HepG2 (cell line): ENCODE measurements around the gene GPC6. TPM values are rescaled to one million over a fixed set of nuclear protein-coding genes. Genes with fewer than 3 reads are reported as not detected.
A peak's percentile ranks its signal among the peaks of the same experiment; 100 is the strongest.

Experiments
- CC2D1A ChIP-seq: sonication (generic); formaldehyde crosslinking; IDR thresholded peaks from 2 replicates; pipeline ENCODE4 v1.8.1; 2023; ENCODE audit warnings: mild to moderate bottlenecking, missing genetic modification reagents
- E2F5 ChIP-seq: sonication (generic); formaldehyde crosslinking; conservative IDR thresholded peaks from 2 replicates; pipeline ENCODE4 v1.4.0; 2020; ENCODE audit warnings: missing genetic modification reagents
- EHMT2 ChIP-seq: fragments of 200-600 bp; sonication (generic); IDR thresholded peaks from 2 replicates; pipeline ENCODE4 v1.7.0; 2017; ENCODE audit warnings: antibody characterized with exemption, low read depth, low read length, borderline replicate concordance
- FOXA3 ChIP-seq: IDR thresholded peaks from 2 replicates; pipeline ENCODE4 v1.6.1; 2016; ENCODE audit warnings: missing genetic modification reagents, missing compliant biosample characterization
- FOXC1 ChIP-seq: sonication (generic); formaldehyde crosslinking; IDR thresholded peaks from 2 replicates; pipeline ENCODE4 v1.8.0; 2022; ENCODE audit warnings: mild to moderate bottlenecking, missing genetic modification reagents, borderline replicate concordance
- GATAD2A ChIP-seq: IDR thresholded peaks from 2 replicates; pipeline ENCODE4 v1.6.1; 2016
- HDAC6 ChIP-seq: fragments of 200-600 bp; sonication (generic); IDR thresholded peaks from 2 replicates; pipeline ENCODE4 v1.7.0; 2017; ENCODE audit warnings: mild to moderate bottlenecking, antibody characterized with exemption, low read length, low read depth
- ISL2 ChIP-seq: sonication (generic); formaldehyde crosslinking; IDR thresholded peaks from 2 replicates; pipeline ENCODE4 v1.5.0; 2020; ENCODE audit warnings: missing genetic modification reagents
- MYC ChIP-seq: sonication (generic); formaldehyde crosslinking; IDR thresholded peaks from 2 replicates; pipeline ENCODE4 v1.9.0; 2021; ENCODE audit warnings: missing genetic modification reagents, borderline replicate concordance
- NCOA1 ChIP-seq: sonication (generic); formaldehyde crosslinking; IDR thresholded peaks from 2 replicates; pipeline ENCODE4 v1.9.0; 2021; ENCODE audit warnings: missing genetic modification reagents
- NR0B2 ChIP-seq: sonication (generic); formaldehyde crosslinking; IDR thresholded peaks from 2 replicates; pipeline ENCODE4 v1.4.0; 2020; ENCODE audit warnings: mild to moderate bottlenecking, missing genetic modification reagents
- PPARG ChIP-seq: conservative IDR thresholded peaks from 2 replicates; pipeline ENCODE4 v1.6.1; 2016; ENCODE audit warnings: missing biosample characterization, missing genetic modification reagents
- RXRB ChIP-seq: IDR thresholded peaks from 2 replicates; pipeline ENCODE4 v1.6.1; 2016; ENCODE audit warnings: borderline replicate concordance, missing genetic modification reagents, missing compliant biosample characterization
- SIX4 ChIP-seq: sonication (generic); formaldehyde crosslinking; IDR thresholded peaks from 2 replicates; pipeline ENCODE4 v1.4.0; 2020; ENCODE audit warnings: missing genetic modification reagents
- XBP1 ChIP-seq: sonication (generic); formaldehyde crosslinking; IDR thresholded peaks from 2 replicates; pipeline ENCODE4 v1.5.0; 2020; ENCODE audit warnings: missing genetic modification reagents
- ZBTB20 ChIP-seq: sonication (generic); formaldehyde crosslinking; IDR thresholded peaks from 2 replicates; pipeline ENCODE4 v1.8.1; 2023; ENCODE audit warnings: missing genetic modification reagents, low read depth, mild to moderate bottlenecking, borderline replicate concordance
- ZNF20 ChIP-seq: sonication (generic); formaldehyde crosslinking; IDR thresholded peaks from 2 replicates; pipeline ENCODE4 v1.4.0; 2020; ENCODE audit warnings: mild to moderate bottlenecking, moderate library complexity, missing genetic modification reagents
- ZNF235 ChIP-seq: sonication (generic); formaldehyde crosslinking; IDR thresholded peaks from 2 replicates; pipeline ENCODE4 v1.8.1; 2023; ENCODE audit warnings: mild to moderate bottlenecking, missing genetic modification reagents, borderline replicate concordance
- ZNF331 ChIP-seq: sonication (generic); formaldehyde crosslinking; IDR thresholded peaks from 2 replicates; pipeline ENCODE4 v1.4.0; 2020; ENCODE audit warnings: missing genetic modification reagents
- ZNF740 ChIP-seq: sonication (generic); formaldehyde crosslinking; IDR thresholded peaks from 2 replicates; pipeline ENCODE4 v1.4.0; 2020; ENCODE audit warnings: missing genetic modification reagents
- ZNF770 ChIP-seq: sonication (generic); formaldehyde crosslinking; IDR thresholded peaks from 2 replicates; pipeline ENCODE4 v1.5.0; 2020; ENCODE audit warnings: mild to moderate bottlenecking, missing genetic modification reagents
- ZNF772 ChIP-seq: sonication (generic); formaldehyde crosslinking; IDR thresholded peaks from 2 replicates; pipeline ENCODE4 v1.5.0; 2020; ENCODE audit warnings: mild to moderate bottlenecking, missing genetic modification reagents
- ZNF816 ChIP-seq: sonication (generic); formaldehyde crosslinking; IDR thresholded peaks from 2 replicates; pipeline ENCODE4 v1.8.0; 2022; ENCODE audit warnings: missing genetic modification reagents, mild to moderate bottlenecking, borderline replicate concordance
- ZNF850 ChIP-seq: sonication (generic); formaldehyde crosslinking; conservative IDR thresholded peaks from 2 replicates; pipeline ENCODE4 v1.9.0; 2021; ENCODE audit warnings: mild to moderate bottlenecking, missing genetic modification reagents
- polyA plus RNA-seq, 8 experiments: library from polyadenylated mRNA; depleted of rRNA in 3 of 8; stranded (reverse) in 7 of 8; unstranded in 1 of 8; fragments of >200 nt; fragmentation: Illumina TruSeq in 4 of 8; extraction: Trizol in 4 of 8; gene quantifications; 2 replicates each; pipeline versions ENCODE4 v1.2.1 to v1.2.3, GENCODE V29; 2011 to 2016; ENCODE audit warnings: low read depth in 4 of 8, missing spikeins in 1 of 8, mixed read lengths in 1 of 8; ENCODE audit not compliant: insufficient read depth in 1 of 8
- total RNA-seq, 5 experiments: library from RNA; depleted of rRNA; stranded (reverse); fragments of >200 nt; fragmentation: Illumina TruSeq; extraction: Trizol; gene quantifications; 2 replicates each; pipeline ENCODE4 v1.2.3, GENCODE V29; 2016; ENCODE audit warnings: low read depth in 1 of 5
- TF ChIP-seq, protein P1 (sequence below): sonication (generic); formaldehyde crosslinking; IDR thresholded peaks from 2 replicates; pipeline ENCODE4 v1.4.0; 2020; ENCODE audit warnings: low read depth, missing genetic modification reagents

The GPC6 gene
- total and polyA plus RNA-seq, 2 of the 13 experiments (the other 11 are each of a cell fraction or from before 2014, with no cell fraction given), result 24.5 to 33.9 TPM

GRCh38 chr13:94362411-94362909, 1135.9 kb downstream of the GPC6 start (continued):
- TF ChIP-seq ZNF770 (CRISPR knock-in tag) (0 out of 2 replicates have a peak, but pooled peaks have one; percentile 25), NR0B2 (CRISPR knock-in tag) (no peak), ZNF20 (CRISPR knock-in tag) (no peak), ZNF740 (no peak), MYC (CRISPR knock-in tag) (no peak), FOXA3 (no peak), XBP1 (no peak), PPARG (CRISPR knock-in tag) (peak; percentile 59), EHMT2 (no peak), SIX4 (CRISPR knock-in tag) (no peak), E2F5 (no peak), ISL2 (CRISPR knock-in tag) (no peak), NCOA1 (CRISPR knock-in tag) (no peak), ZNF816 (CRISPR knock-in tag) (no peak), HDAC6 (no peak), RXRB (CRISPR knock-in tag) (peak; percentile 37; the same call in 1 of the 2 replicates), ZNF235 (no peak), GATAD2A (CRISPR knock-in tag) (peak; percentile 49; the same call in 1 of the 2 replicates), FOXC1 (no peak), CC2D1A (CRISPR knock-in tag) (no peak), ZNF331 (CRISPR knock-in tag) (no peak), ZNF850 (CRISPR knock-in tag) (no peak), ZNF772 (no peak), ZBTB20 (no peak)
- TF ChIP-seq, protein P1, sequence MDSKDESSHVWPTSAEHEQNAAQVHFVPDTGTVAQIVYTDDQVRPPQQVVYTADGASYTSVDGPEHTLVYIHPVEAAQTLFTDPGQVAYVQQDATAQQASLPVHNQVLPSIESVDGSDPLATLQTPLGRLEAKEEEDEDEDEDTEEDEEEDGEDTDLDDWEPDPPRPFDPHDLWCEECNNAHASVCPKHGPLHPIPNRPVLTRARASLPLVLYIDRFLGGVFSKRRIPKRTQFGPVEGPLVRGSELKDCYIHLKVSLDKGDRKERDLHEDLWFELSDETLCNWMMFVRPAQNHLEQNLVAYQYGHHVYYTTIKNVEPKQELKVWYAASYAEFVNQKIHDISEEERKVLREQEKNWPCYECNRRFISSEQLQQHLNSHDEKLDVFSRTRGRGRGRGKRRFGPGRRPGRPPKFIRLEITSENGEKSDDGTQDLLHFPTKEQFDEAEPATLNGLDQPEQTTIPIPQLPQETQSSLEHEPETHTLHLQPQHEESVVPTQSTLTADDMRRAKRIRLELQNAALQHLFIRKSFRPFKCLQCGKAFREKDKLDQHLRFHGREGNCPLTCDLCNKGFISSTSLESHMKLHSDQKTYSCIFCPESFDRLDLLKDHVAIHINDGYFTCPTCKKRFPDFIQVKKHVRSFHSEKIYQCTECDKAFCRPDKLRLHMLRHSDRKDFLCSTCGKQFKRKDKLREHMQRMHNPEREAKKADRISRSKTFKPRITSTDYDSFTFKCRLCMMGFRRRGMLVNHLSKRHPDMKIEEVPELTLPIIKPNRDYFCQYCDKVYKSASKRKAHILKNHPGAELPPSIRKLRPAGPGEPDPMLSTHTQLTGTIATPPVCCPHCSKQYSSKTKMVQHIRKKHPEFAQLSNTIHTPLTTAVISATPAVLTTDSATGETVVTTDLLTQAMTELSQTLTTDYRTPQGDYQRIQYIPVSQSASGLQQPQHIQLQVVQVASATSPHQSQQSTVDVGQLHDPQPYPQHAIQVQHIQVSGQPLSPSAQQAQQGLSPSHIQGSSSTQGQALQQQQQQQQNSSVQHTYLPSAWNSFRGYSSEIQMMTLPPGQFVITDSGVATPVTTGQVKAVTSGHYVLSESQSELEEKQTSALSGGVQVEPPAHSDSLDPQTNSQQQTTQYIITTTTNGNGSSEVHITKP (CRISPR knock-in tag), result no peak
